OCI-LY3 (cell line): ENCODE measurements around the gene BRCC3.

Experiments used
- H2AFZ ChIP-seq: fragments of 200-600, 300-600 bp; shearing (Covaris generic); 2 replicates; pipeline ENCODE4 v1.6.0; 2014; ENCODE audit warnings: antibody characterized with exemption, low read depth, low read length
- H3K27ac ChIP-seq: fragments of 200-600, 300-600 bp; sonication (generic); 2 replicates; pipeline ENCODE4 v1.5.1; 2014; ENCODE audit warnings: mild to moderate bottlenecking, low read length, moderate library complexity, mixed read lengths
- H3K27me3 ChIP-seq: fragments of 200-600, 300-600 bp; sonication (generic); 2 replicates; pipeline ENCODE4 v1.6.1; 2014; ENCODE audit warnings: low read depth, low read length, mixed read lengths
- H3K36me3 ChIP-seq: fragments of 200-600, 300-600 bp; sonication (generic); replicated peaks from 2 replicates; pipeline ENCODE3; 2014; ENCODE audit warnings: low read depth, low read length, mixed read lengths
- H3K4me1 ChIP-seq: fragments of 300-600, 200-600 bp; sonication (generic); 2 replicates; pipeline ENCODE4 v1.6.1; 2014; ENCODE audit warnings: low read length, mixed read lengths
- H3K4me2 ChIP-seq: fragments of 200-600, 300-600 bp; sonication (generic); 2 replicates; pipeline ENCODE4 v1.6.1; 2014; ENCODE audit warnings: low read length, mixed read lengths
- H3K4me3 ChIP-seq: fragments of 300-600, 200-600 bp; sonication (generic); 2 replicates; pipeline ENCODE4 v1.5.1; 2014; ENCODE audit warnings: antibody characterized with exemption, mild to moderate bottlenecking, low read length, moderate library complexity
- H3K79me2 ChIP-seq: fragments of 300-600, 200-600 bp; shearing (Covaris generic); 2 replicates; pipeline ENCODE4 v1.6.1; 2014; ENCODE audit warnings: mild to moderate bottlenecking, low read length, mixed read lengths
- H3K9ac ChIP-seq: fragments of 300-600, 200-600 bp; shearing (Covaris generic); 2 replicates; pipeline ENCODE4 v1.6.0; 2014; ENCODE audit warnings: mild to moderate bottlenecking, low read length, moderate library complexity
- H3K9me3 ChIP-seq: fragments of 200-600, 300-600 bp; shearing (Covaris generic); 2 replicates; pipeline ENCODE4 v1.6.1; 2014; ENCODE audit warnings: low read length, mixed read lengths; ENCODE audit not compliant: insufficient read depth
- H4K20me1 ChIP-seq: fragments of 200-600, 300-600 bp; sonication (generic); 2 replicates; pipeline ENCODE4 v1.6.1; 2016; ENCODE audit warnings: low read length, mixed read lengths; ENCODE audit not compliant: insufficient read depth
- CTCF ChIP-seq: fragments of 200-600, 300-600 bp; sonication (generic); IDR thresholded peaks from 2 replicates; pipeline ENCODE4 v1.5.1; 2014; ENCODE audit warnings: antibody characterized with exemption, low read length, low read depth
- EZH2phosphoT487 ChIP-seq: fragments of 200-600 bp; shearing (Covaris generic); IDR thresholded peaks from 2 replicates; pipeline ENCODE4 v1.6.1; 2018; ENCODE audit warnings: antibody characterized with exemption, mixed run types, low read depth

BRCC3 gene

GRCh38 chrX:155112171-155112570 is 40.9 kb downstream of the BRCC3 start:
- no peaks in the 10 kb centered on the region for H4K20me1 ChIP-seq
- no peak overlapping the region for H3K4me3 ChIP-seq
- H3K79me2 ChIP-seq = no peaks in the 10 kb centered on the region
- H3K4me1 ChIP-seq = no peaks in the 10 kb centered on the region
- H3K27ac ChIP-seq = no peak overlapping the region
- H2AFZ ChIP-seq = no peak overlapping the region
- H3K9me3 ChIP-seq = no peaks in the 10 kb centered on the region
- H3K9ac ChIP-seq = no peak overlapping the region
- no peak overlapping the region for H3K4me2 ChIP-seq
- TF ChIP-seq CTCF = no peak
- TF ChIP-seq EZH2phosphoT487 = no peak
- peaks cover 30% of the 10 kb centered on the region for H3K36me3 ChIP-seq
- no peaks in the 10 kb centered on the region for H3K27me3 ChIP-seq

DNA sequence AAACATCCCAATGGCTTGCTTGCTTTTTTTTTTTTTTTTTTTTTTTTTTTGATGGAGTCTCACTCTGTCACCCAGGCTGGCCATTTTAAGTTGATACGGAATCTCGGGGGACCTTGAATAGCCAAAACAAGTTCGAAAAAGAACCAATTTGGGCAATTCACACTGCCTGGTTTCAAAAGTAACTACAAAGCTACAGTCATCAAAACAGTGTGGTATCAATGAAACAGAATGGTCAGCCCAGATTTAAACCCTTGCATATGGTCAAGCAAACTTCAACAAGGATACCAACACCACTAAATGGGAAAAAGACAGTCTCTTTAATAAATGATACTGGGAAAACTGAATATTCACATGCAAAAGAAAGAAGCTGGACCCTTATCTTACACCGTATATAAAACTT is 41.8 kb downstream of the BRCC3 start:
- TF ChIP-seq CTCF (no peak), EZH2phosphoT487 (no peak)
- Histone ChIP-seq H3K27ac (no peak overlapping the region), H3K9me3 (no peaks in the 10 kb centered on the region), H3K4me2 (no peak overlapping the region), H3K9ac (no peak overlapping the region), H3K36me3 (peaks cover 27% of the 10 kb centered on the region), H4K20me1 (no peaks in the 10 kb centered on the region), H3K79me2 (no peaks in the 10 kb centered on the region), H3K4me3 (no peak overlapping the region), H2AFZ (no peak overlapping the region), H3K27me3 (no peaks in the 10 kb centered on the region), H3K4me1 (no peaks in the 10 kb centered on the region)

DNA sequence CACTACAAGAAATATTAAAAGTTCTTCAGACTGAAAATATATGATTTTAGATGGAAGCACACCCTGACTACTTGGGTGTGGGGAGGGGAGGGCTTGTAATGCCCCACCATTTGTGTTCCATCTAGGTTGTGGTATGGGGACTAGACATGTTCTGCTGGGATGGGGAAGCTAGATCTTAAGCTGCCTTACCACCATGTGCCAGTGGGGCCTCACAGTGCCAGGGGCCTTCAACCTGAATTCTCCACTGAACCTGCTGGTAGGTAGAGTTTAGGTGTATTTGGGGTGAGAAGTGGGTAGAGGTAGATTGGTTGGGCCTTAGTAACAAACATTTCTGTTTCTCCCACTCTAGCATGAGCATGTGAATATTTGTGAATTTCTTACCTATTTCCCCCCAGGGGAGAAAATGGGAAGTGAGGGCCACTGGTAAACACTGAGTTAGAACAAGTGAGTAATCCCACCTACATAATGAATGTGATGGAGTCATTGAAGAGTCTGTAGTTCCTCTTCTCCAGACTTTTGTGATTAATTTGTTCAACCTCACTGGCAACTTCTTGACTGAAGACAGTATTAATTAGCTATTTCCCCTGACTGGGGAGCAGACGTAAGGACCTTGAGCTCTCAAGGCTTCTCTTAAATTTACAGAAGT is 44.0 kb downstream of the BRCC3 start:
- Histone ChIP-seq H3K9me3 (no peaks in the 10 kb centered on the region), H3K79me2 (no peaks in the 10 kb centered on the region), H3K4me3 (no peak overlapping the region), H3K36me3 (peaks cover 18% of the 10 kb centered on the region), H3K27me3 (no peaks in the 10 kb centered on the region), H3K4me1 (no peaks in the 10 kb centered on the region), H2AFZ (no peak overlapping the region), H4K20me1 (no peaks in the 10 kb centered on the region), H3K4me2 (no peak overlapping the region), H3K9ac (no peak overlapping the region), H3K27ac (no peak overlapping the region)
- TF ChIP-seq EZH2phosphoT487 = no peak
- TF ChIP-seq CTCF = no peak

GRCh38 chrX:155127465-155127864 is 56.2 kb downstream of the BRCC3 start:
- Histone ChIP-seq H3K36me3 (peaks cover 21% of the 10 kb centered on the region), H4K20me1 (no peaks in the 10 kb centered on the region), H2AFZ (no peak overlapping the region), H3K4me2 (no peak overlapping the region), H3K9me3 (no peaks in the 10 kb centered on the region), H3K27me3 (no peaks in the 10 kb centered on the region), H3K9ac (no peak overlapping the region), H3K27ac (no peak overlapping the region), H3K4me1 (no peaks in the 10 kb centered on the region), H3K4me3 (no peak overlapping the region), H3K79me2 (no peaks in the 10 kb centered on the region)
- TF ChIP-seq CTCF (no peak), EZH2phosphoT487 (no peak)
